ENCODE measurements around the gene SLC25A22. TPM values are rescaled to one million over a fixed set of nuclear protein-coding genes. Genes with fewer than 3 reads are reported as not detected.

The SLC25A22 gene
- total and polyA plus RNA-seq, 8 donors, result 5.5 to 11.9 (median 9.8) TPM; not detected in 1

DNA sequence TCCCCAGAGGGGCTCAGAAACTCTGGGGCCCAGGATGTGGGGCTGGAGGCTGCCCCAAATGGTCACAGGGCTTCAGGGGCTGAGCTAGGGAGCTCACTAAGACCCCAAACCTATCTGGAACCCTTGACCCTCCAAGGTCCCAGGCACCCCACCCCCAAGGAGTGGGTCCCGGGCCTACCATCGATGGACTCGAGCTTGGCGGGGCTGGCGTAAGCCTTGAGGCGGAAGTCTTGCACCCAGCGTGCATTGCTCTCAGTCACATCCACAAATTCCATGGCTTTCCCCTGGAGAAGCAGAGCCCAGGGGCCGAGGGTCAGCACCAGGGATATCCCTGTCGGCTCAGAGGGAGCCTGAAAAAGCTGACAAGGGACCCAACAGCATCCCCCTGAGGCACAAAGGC is 24.3 kb downstream of the SLC25A22 start:
- Histone ChIP-seq H3K9me3 (no peaks in the 10 kb centered on the region), H3K4me1 (peaks cover 30 to 58% (median 43%) of the 10 kb centered on the region in 4 donors), H3K36me3 (peaks cover 30 to 65% (median 55%) of the 10 kb centered on the region in 4 donors), H3K27ac (no peak overlapping the region), H3K27me3 (no peaks in the 10 kb centered on the region), H3K4me3 (no peak overlapping the region)
- intact Hi-C loops (cut with DNase I; ENCODE audit: low total_unique reads), result no loop called here
- TF ChIP-seq POLR2AphosphoS5 (IDR thresholded peaks at IDR 0.05) (no peak), EP300 (IDR thresholded peaks at IDR 0.05) (no peak), POLR2A (IDR thresholded peaks at IDR 0.05) (no peak)
- TF ChIP-seq, protein P1, sequence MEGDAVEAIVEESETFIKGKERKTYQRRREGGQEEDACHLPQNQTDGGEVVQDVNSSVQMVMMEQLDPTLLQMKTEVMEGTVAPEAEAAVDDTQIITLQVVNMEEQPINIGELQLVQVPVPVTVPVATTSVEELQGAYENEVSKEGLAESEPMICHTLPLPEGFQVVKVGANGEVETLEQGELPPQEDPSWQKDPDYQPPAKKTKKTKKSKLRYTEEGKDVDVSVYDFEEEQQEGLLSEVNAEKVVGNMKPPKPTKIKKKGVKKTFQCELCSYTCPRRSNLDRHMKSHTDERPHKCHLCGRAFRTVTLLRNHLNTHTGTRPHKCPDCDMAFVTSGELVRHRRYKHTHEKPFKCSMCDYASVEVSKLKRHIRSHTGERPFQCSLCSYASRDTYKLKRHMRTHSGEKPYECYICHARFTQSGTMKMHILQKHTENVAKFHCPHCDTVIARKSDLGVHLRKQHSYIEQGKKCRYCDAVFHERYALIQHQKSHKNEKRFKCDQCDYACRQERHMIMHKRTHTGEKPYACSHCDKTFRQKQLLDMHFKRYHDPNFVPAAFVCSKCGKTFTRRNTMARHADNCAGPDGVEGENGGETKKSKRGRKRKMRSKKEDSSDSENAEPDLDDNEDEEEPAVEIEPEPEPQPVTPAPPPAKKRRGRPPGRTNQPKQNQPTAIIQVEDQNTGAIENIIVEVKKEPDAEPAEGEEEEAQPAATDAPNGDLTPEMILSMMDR (IDR thresholded peaks at IDR 0.05), result no peak
- DNase-seq, result no peak
- 89 to 94% (median 93%) methylated on average over 2 to 9 of the region's 9 CpGs for WGBS, 5 donors

DNA sequence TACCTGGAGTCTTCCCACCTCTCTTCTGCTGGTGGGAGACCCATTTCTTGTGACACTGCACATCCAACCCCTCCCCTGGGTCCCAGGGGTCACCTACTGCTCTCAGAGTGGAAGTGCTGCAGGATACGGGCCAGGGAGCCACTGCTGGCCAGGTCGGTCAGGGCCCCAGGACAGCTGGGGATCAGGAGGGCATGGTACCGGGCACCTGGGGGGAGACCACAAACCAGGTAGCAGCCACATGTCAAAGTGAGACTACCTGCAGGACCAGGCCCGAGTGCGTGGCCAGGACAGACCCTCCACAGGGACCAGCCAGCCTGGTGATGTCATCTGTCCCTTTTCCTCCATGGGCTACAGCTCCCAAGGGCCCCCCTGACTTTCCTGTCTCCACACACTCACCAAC is 24.7 kb downstream of the SLC25A22 start:
- 88 to 100% (median 89%) methylated on average over 3 to 5 of the region's 5 CpGs for WGBS, 5 donors

DNA sequence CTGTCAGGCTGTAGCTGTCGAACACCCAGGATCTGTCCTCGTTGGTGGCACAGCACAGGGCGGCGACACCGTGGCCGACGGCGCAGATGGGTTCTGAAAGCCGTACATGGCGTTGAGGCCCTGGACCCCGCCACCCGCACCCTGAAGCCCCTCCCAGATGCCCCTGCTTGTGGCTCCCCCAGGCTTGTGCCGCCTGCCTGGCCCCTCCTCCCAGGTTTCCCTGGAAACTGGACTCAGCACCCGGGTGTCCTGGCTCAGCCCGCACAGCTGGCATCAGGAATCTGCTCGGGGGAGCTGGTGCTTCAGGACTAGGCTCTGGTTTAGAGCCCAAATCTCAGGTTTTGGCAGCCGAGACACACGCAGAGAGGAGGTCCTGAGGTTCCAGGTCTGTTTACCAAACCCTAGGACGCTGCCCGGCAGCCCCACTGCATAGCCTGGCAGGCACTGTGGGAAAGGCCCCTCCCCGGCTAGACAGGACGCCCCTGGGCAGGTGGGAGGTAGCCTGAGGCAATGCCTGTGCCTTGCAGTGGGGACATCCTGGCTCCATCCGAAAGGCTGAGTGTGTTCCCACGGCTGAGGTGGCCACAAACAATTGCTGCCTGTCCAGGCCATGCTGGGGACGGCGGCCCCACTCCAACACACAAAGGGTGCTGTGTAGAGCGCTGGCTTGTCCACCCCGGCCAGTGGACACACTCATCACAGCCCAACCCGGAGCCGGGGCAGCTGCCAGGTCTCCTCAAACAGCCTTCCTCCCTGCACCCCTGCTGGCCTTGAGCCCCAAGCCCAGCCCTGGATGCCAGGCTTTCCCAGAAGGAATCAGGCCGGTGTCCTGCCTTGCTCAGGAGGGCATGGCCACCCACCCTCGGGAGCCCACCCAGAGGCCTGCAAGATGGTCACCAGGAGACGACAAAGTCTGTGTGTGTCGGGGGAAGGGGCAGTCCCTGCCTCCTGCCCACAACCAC is 25.4 kb downstream of the SLC25A22 start:
- intact Hi-C loops (cut with DNase I; ENCODE audit: low total_unique reads), result no loop called here
- Histone ChIP-seq H3K36me3 (peaks cover 30 to 77% (median 57%) of the 10 kb centered on the region in 4 donors), H3K27me3 (no peaks in the 10 kb centered on the region), H3K4me1 (peaks cover 20 to 46% (median 32%) of the 10 kb centered on the region in 4 donors), H3K9me3 (no peaks in the 10 kb centered on the region), H3K4me3 (no peak overlapping the region), H3K27ac (no peak overlapping the region)
- DNase-seq, result no peak
- 78 to 90% (median 81%) methylated on average over 13 to 34 of the region's 34 CpGs for WGBS, 5 donors
- TF ChIP-seq POLR2AphosphoS5 (IDR thresholded peaks at IDR 0.05) (no peak), EP300 (IDR thresholded peaks at IDR 0.05) (no peak)
- TF ChIP-seq, protein P1 (IDR thresholded peaks at IDR 0.05), result no peak

More for the DNA sequence above, 24.7 kb downstream of the SLC25A22 start:
- Histone ChIP-seq H3K4me3 (no peak overlapping the region), H3K9me3 (no peaks in the 10 kb centered on the region), H3K27ac (no peak overlapping the region), H3K27me3 (no peaks in the 10 kb centered on the region), H3K4me1 (peaks cover 27 to 54% (median 39%) of the 10 kb centered on the region in 4 donors), H3K36me3 (peaks cover 30 to 70% (median 56%) of the 10 kb centered on the region in 4 donors)
- intact Hi-C loops (cut with DNase I; ENCODE audit: low total_unique reads), result no loop called here
- DNase-seq, result no peak
- no peak for TF ChIP-seq POLR2A (IDR thresholded peaks at IDR 0.05)
- TF ChIP-seq, protein P1 (IDR thresholded peaks at IDR 0.05), result no peak
- TF ChIP-seq POLR2AphosphoS5 (IDR thresholded peaks at IDR 0.05), result no peak
- TF ChIP-seq EP300 (IDR thresholded peaks at IDR 0.05), result no peak

DNA sequence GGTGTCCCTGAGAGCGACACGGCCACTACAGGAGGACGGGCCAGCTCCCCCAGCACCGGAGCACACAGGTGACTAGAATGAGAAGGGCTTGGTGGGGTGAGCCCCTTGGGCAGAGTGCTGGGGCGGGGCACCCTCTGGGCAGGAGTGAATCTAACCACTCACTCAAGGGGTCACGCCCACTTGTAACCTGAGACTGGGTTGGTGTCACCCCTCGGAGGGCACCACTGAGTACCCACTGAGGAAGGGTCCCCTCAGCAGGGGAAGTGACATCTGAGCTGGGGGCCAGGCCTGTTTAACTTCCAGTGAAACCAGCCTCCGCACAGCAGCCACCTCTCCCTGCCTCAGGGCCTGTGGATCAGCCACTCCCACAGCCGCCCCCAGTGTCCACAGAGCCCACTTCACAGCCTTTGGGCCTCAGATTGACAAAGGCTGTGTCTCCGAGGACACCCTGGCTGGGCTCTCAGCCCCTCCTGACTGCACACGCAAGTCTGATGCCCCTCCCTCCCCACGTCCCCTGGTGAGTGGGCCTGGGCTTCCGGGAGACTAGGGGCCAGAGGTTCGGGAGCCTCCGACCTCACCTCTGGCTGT is 26.4 kb downstream of the SLC25A22 start:
- Histone ChIP-seq H3K4me1 (peaks cover 20 to 44% (median 28%) of the 10 kb centered on the region in 4 donors), H3K27ac (no peak overlapping the region), H3K36me3 (peaks cover 30 to 87% (median 67%) of the 10 kb centered on the region in 4 donors), H3K27me3 (no peaks in the 10 kb centered on the region), H3K4me3 (no peak overlapping the region), H3K9me3 (no peaks in the 10 kb centered on the region)
- DNase-seq, result no peak
- TF ChIP-seq, protein P1 (IDR thresholded peaks at IDR 0.05), result no peak
- TF ChIP-seq POLR2AphosphoS5 (IDR thresholded peaks at IDR 0.05) (no peak), POLR2A (IDR thresholded peaks at IDR 0.05) (no peak), EP300 (IDR thresholded peaks at IDR 0.05) (no peak)
- intact Hi-C loops (cut with DNase I; ENCODE audit: low total_unique reads), result no loop called here
- WGBS, 5 donors, result 84 to 90% (median 88%) methylated on average over 10 to 15 of the region's 15 CpGs
